Hematopoietic multipotent progenitor cell treated with erythropoietin and hydrocortisone succinate and interleukin-3 and kit ligand, for 8 days (in vitro differentiated cells): ENCODE data around the gene CNTN4.

Experiments used
- DNase-seq: peaks from one replicate; pipeline ENCODE4 v3.0.0-alpha.2; 2015

CNTN4 gene

GRCh38 chr3:2615080-2615479 lies 516.4 kb downstream of the CNTN4 start:
- no peak for DNase-seq

GRCh38 chr3:2623436-2623835 lies 524.8 kb downstream of the CNTN4 start:
- DNase-seq = no peak

- DNase-seq = no peak
Observed at GRCh38 chr3:2628117-2628516, 529.5 kb downstream of the CNTN4 start.

GRCh38 chr3:2635511-2635910 lies 536.8 kb downstream of the CNTN4 start:
- no peak for DNase-seq

- no peak for DNase-seq
Observed at GRCh38 chr3:2643606-2644005, 544.9 kb downstream of the CNTN4 start.

- no peak for DNase-seq
Observed at GRCh38 chr3:2645001-2645400, 546.3 kb downstream of the CNTN4 start.

- no peak for DNase-seq
Observed at GRCh38 chr3:2650746-2651145, 552.1 kb downstream of the CNTN4 start.

- DNase-seq = no peak
Observed at GRCh38 chr3:2652386-2652785, 553.7 kb downstream of the CNTN4 start.

- no peak for DNase-seq
Observed at GRCh38 chr3:2653706-2654105, 555.0 kb downstream of the CNTN4 start.

GRCh38 chr3:2655229-2655701 lies 556.6 kb downstream of the CNTN4 start:
- DNase-seq = no peak

- no peak for DNase-seq
Observed at GRCh38 chr3:2656806-2657777, 558.4 kb downstream of the CNTN4 start.

- DNase-seq = no peak
Observed at GRCh38 chr3:2657971-2658370, 559.3 kb downstream of the CNTN4 start.

- no peak for DNase-seq
Observed at GRCh38 chr3:2659896-2660295, 561.2 kb downstream of the CNTN4 start.

- no peak for DNase-seq
Observed at GRCh38 chr3:2661078-2661477, 562.4 kb downstream of the CNTN4 start.

GRCh38 chr3:2677501-2677900 lies 578.8 kb downstream of the CNTN4 start:
- DNase-seq = no peak

GRCh38 chr3:2680236-2680635 lies 581.6 kb downstream of the CNTN4 start:
- DNase-seq = no peak

GRCh38 chr3:2684046-2684445 lies 585.4 kb downstream of the CNTN4 start:
- no peak for DNase-seq

GRCh38 chr3:2686816-2687502 lies 588.3 kb downstream of the CNTN4 start:
- no peak for DNase-seq

- no peak for DNase-seq
Observed at GRCh38 chr3:2697589-2697988, 598.9 kb downstream of the CNTN4 start.

GRCh38 chr3:2701471-2701870 lies 602.8 kb downstream of the CNTN4 start:
- DNase-seq = no peak

- DNase-seq = no peak
Observed at GRCh38 chr3:2706144-2706835, 607.6 kb downstream of the CNTN4 start.

- no peak for DNase-seq
Observed at GRCh38 chr3:2706836-2707210, 608.2 kb downstream of the CNTN4 start.

- DNase-seq = no peak
Observed at GRCh38 chr3:2711081-2711480, 612.4 kb downstream of the CNTN4 start.
